Uterus (tissue), 2 donors: ENCODE results near the gene SMIM41.

Experiments used
- POLR2A ChIP-seq, 2 donors: fragments of 450-650 bp; IDR thresholded peaks; one replicate each; pipeline ENCODE4 v1.6.1; 2016; ENCODE audit warnings: antibody characterized with exemption in 2 of 2, mild to moderate bottlenecking in 1 of 2, moderate library complexity in 1 of 2
- TF ChIP-seq, protein P1 (sequence below), 4 experiments: fragments of 200-600 bp in 2 of 4; fragments of 450-650 bp in 2 of 4; sonication (generic) in 2 of 4; IDR thresholded peaks; one replicate each; pipeline ENCODE4 v1.5.1; 2016 to 2019; ENCODE audit warnings: antibody characterized with exemption in 4 of 4, mild to moderate bottlenecking in 2 of 4, moderate library complexity in 1 of 4

DNA sequence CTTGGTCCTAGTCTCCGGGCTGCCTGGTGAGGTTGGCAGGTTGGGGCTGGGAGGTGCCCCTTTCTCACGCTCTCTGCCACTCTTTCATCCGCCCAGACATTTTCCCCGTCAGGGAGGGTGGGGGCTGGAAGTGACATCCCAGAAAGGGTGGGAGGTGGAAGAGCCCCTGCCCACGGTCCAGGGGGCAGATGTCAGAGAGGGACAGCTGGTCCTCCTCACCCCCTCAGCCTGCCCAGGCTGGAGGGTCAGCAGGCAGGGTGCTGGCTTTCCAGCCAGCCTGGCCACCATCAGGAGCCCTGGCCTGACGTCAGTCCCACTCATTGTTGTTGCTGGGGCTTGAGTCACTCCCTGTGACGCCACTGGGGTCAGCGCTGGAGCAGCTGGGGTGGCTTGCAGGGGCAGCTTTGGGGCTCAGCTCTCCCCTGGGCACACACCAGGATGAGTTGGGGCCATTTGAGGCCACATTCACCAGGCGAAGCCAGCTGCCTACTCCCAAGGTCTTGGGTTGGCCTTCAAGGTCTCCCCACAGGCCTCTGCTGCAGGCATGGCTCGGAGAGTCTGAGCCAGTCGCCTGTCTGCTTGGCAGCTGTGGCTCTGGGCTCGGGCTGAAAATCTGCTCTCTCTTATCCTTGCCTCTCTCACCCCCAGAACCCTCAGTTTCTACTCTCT lies 15.4 kb upstream of the SMIM41 start:
- TF ChIP-seq, protein P1, sequence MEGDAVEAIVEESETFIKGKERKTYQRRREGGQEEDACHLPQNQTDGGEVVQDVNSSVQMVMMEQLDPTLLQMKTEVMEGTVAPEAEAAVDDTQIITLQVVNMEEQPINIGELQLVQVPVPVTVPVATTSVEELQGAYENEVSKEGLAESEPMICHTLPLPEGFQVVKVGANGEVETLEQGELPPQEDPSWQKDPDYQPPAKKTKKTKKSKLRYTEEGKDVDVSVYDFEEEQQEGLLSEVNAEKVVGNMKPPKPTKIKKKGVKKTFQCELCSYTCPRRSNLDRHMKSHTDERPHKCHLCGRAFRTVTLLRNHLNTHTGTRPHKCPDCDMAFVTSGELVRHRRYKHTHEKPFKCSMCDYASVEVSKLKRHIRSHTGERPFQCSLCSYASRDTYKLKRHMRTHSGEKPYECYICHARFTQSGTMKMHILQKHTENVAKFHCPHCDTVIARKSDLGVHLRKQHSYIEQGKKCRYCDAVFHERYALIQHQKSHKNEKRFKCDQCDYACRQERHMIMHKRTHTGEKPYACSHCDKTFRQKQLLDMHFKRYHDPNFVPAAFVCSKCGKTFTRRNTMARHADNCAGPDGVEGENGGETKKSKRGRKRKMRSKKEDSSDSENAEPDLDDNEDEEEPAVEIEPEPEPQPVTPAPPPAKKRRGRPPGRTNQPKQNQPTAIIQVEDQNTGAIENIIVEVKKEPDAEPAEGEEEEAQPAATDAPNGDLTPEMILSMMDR (IDR thresholded peaks at IDR 0.05), result no peak
- no peak for TF ChIP-seq POLR2A (IDR thresholded peaks at IDR 0.05)
